ENCODE data around the gene NOC4L. TPM values are rescaled to one million over a fixed set of nuclear protein-coding genes. Genes with fewer than 3 reads are reported as not detected.
"Not testable (repeated sequence)": the region's sequence is repeated elsewhere in the genome, so short reads cannot be mapped to it uniquely, and the experiment has no call there.

NOC4L gene
- total RNA-seq, 1 experiment from 2014 or later = 11.9 TPM

DNA sequence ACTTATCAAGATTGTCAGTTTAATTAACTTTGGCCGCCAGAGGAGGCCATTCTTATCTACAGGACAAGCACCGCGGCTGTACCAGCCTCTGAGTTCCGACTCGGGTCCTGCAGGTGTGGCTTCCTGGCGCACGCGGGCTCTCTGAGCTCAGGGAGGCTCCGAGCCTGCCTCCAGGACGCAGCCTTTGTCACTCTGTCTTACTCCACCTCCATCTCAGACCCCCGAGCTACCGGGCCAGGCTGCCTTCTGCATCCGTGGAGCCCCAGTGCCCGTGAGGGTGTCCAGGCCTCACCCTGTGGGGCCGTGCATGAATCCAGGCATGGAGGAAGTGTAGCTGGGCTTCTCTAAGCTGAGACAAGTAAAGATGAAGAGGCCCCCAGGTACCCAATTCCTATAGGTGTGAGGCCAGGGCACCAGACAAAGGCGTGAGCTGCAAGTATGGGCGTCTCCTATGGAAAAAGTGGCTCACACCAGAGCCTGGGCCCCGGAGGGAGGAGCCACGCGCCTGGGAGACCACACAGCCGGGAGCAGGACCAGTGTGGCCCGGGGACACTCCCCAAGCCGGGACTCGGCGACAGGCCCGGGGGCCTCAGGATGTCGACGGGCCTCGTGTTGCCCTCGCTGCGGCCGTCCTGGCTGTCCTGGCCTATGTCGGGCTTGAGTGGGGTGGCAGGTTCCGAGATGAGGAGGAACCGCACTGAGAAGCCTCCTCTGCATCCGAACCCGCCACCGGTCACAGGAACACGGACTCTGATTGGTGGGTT, 42.8 kb downstream of the NOC4L start:
- Histone ChIP-seq H3K36me3 (no peaks in the 10 kb centered on the region), H3K4me3 (no peak overlapping the region), H3K9me3 (replicated peaks) (no peaks in the 10 kb centered on the region), H3K27me3 (replicated peaks) (peaks cover 27% of the 10 kb centered on the region), H3K27ac (no peak overlapping the region), H3K4me1 (replicated peaks) (peaks cover 11% of the 10 kb centered on the region)
- no peak for DNase-seq (ENCODE audit: low read depth in 1 of 2, low spot score in 2 of 2)

DNA sequence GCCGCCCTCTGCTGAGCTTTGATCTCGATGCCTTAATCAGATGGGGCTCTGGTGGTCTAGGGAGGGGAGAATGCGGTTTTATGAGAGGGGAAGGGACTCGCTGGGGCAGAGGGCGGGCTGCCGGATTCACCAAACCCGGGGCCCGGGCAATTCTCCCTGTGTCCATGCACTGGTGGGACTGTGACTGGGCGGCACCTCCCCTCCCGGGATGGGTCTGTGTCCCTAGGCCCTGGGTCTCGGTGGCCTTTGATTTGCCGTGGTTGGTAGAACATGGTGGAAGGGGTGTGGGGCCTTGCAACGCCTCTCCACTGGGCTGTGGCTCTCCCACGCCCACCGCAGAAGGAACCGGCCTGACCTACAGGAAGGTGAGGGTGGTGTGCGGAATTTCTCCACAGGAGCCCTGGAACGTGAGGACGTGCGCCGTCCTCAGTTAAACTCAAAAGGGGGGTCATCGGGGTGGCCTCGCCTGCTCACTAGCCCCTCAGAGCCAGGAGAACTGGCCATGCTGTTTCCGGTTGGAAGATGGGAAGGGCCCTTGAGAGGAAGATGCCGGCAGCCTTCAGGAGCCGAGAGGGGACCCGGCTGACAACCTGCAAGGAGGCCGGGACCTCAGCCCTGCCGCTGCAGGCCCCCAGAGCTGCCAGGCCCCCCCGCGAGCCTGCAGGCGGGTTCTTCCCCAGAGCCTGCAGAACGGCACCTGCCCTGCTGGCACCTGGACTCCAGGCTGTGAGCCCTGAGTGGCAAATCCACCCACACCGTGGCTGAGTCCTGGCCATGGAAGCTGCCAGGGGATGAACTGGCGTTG, 43.6 kb downstream of the NOC4L start:
- Histone ChIP-seq H3K4me3 (no peak overlapping the region), H3K9me3 (replicated peaks) (no peaks in the 10 kb centered on the region), H3K27me3 (replicated peaks) (peaks cover 27% of the 10 kb centered on the region), H3K4me1 (replicated peaks) (peaks cover 11% of the 10 kb centered on the region), H3K27ac (no peak overlapping the region), H3K36me3 (no peaks in the 10 kb centered on the region)
- no peak for DNase-seq (ENCODE audit: low read depth in 1 of 2, low spot score in 2 of 2)

DNA sequence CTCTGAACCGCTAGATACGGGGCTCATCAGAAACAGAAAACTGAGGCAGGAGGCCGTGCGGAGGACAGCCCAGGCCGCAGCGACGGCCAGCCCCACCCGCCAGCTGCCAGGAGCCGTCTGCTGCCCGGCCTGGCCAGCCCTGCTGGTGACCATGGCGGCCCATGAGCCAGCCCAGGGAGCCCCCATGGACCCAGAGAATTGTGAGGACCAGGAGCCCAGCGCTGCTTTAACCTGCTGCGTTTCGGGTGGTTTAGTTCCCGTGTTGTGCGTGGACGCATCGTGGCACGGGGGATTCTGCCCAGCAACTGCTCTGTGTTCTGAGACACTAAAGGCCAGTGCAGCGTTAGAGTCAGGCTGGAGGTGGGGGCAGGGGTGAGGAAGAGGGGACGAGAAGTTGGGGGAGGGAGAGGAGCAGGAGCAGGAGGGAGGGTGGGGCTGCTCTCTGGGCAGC, 44.2 kb downstream of the NOC4L start:
- Histone ChIP-seq H3K4me1 (replicated peaks) (peaks cover 11% of the 10 kb centered on the region), H3K9me3 (replicated peaks) (no peaks in the 10 kb centered on the region), H3K4me3 (no peak overlapping the region), H3K36me3 (no peaks in the 10 kb centered on the region), H3K27ac (no peak overlapping the region), H3K27me3 (replicated peaks) (peaks cover 25% of the 10 kb centered on the region)
- no peak for DNase-seq (ENCODE audit: low read depth in 1 of 2, low spot score in 2 of 2)

DNA sequence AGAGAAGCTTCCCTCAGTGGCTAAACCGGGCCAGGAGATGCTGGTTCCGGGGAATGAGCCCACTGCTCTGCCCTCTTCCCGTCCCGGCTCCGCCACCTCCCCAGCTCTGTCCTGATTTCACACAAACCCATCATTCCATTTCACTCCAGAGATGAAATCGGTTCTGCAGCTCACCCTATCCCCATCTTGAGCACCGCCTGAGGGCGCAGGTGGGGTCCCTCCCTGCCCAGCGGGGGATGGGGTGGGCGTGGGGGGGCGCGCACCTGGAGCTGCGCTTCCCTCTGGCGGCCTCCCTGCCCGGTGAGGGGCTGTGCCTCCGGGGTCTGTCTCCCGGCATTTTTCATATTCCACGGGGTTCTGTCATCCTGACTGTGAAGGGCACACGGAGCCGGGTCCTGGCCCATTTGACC, 44.7 kb downstream of the NOC4L start:
- H3K27ac ChIP-seq = no peak overlapping the region

DNA sequence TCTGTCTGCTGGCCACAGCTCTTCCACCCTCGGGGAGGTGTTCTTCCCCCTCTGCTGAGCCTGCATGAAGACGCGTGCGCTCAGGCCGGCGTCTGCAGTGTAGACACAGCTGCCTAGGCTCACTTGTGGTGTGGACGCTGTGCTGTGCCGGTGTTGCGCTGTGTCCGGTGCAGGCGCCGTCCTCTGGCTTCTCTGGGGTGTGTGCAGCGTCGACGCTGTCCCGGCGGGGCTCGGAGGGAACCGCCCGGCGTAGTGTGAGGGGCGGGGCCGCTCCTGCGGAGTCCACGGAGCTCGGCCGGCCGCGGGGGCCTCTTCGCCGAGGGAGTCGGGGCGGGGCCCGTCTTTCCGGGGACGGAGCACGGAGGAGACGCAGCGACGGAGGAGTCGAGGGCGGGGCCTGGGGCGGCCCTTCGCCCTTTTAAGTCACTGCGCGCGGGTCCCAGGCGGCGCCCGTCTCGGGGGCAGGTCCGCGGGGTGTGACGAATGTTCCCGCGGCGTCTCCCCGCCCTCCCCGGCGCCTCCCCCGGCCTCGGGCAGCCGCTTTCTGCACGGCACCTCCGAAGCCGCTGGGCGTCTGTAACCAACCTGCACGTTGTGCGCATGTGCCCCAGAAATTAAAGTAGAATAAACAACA, 45.2 kb downstream of the NOC4L start:
- peak; percentile 81 to 87 for DNase-seq (ENCODE audit: low read depth in 1 of 2, low spot score in 2 of 2)
- H3K27ac ChIP-seq = no peak overlapping the region
- H3K27me3 ChIP-seq (replicated peaks) = peaks cover 20% of the 10 kb centered on the region
- peaks cover 5% of the 10 kb centered on the region for H3K9me3 ChIP-seq (replicated peaks)
- H3K36me3 ChIP-seq = no peaks in the 10 kb centered on the region
- peaks cover 11% of the 10 kb centered on the region for H3K4me1 ChIP-seq (replicated peaks)
- H3K4me3 ChIP-seq = peak overlapping the region; percentile 31

More for the DNA sequence above, 44.7 kb downstream of the NOC4L start:
- H3K9me3 ChIP-seq (replicated peaks) = peaks cover 2% of the 10 kb centered on the region
- peaks cover 24% of the 10 kb centered on the region for H3K27me3 ChIP-seq (replicated peaks)
- peaks cover 11% of the 10 kb centered on the region for H3K4me1 ChIP-seq (replicated peaks)
- DNase-seq (ENCODE audit: low read depth in 1 of 2, low spot score in 2 of 2) = no peak
- H3K36me3 ChIP-seq = no peaks in the 10 kb centered on the region
- peak overlapping the region; percentile 31 for H3K4me3 ChIP-seq

DNA sequence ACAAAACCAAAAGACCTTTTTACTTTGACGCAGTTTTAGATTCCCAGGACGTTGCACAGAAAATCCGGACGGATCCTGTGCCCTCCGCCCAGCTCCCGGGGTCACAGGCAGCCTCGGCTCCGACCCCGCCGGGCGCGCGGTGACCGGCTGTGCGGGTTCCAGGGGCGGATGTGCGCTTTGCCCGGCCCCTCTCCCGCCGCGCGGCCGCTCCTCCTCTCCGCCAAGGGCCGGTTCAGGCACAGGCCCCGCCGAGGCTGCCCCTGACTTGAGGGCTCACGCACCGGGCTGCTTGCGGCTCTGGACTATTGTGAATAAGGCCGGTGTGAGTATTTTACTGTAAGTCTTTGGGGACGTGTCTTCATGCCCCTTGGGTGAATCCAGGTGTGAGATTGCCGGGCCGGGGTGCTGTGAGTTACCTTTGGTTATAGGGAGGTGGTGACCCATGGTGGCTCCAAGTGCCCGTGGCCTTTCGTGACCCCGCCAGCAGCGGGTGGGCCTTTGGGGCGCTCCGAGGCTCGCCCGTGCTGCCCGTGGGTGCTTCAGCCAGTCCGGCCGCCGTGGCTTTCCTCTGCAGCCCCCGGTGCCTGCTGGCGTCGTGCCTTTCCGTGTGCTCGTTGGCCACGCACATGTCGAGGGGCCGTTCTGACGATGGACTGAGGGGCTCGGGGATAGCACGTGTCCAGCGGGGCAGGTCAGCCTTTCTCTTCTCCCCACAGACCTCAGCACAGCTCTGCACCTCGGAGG, 45.9 kb downstream of the NOC4L start:
- no peak for DNase-seq (ENCODE audit: low read depth in 1 of 2, low spot score in 2 of 2)
- H3K36me3 ChIP-seq = no peaks in the 10 kb centered on the region
- H3K4me1 ChIP-seq (replicated peaks) = peaks cover 11% of the 10 kb centered on the region
- H3K27me3 ChIP-seq (replicated peaks) = peaks cover 16% of the 10 kb centered on the region
- peaks cover 5% of the 10 kb centered on the region for H3K9me3 ChIP-seq (replicated peaks)
- H3K4me3 ChIP-seq = peak overlapping the region; percentile 31
- no peak overlapping the region for H3K27ac ChIP-seq

DNA sequence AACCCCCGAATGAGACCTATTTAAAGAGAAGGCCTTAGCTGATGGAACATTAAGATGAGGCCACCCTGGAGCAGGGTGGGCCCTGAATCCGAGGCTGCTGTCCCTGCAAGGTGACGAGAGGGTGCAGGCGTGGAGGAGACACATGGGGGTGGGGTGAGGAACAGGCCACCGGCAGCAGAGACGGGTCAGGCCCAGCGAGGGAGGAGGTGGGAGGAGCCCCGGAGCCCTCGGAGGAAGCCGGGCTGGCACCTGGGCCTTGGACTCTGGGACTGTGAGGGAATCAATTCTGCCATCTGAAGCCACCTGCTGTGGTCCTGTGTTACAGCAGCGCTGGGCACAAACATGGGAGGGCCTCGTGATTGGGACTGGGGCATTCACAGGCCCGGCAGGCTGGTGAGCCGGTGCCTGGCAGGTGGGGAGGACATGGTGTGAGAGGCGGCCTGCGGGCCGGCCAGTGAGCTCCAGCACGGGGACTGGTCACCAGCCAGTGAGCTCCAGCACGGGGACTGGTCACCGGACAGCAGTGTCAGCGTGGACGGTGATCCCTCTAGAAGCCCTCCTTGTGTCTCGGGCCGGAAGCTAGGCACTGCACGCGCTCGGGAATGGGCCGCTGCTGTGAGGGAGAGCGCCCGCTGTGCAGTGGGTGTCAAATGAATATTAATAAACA, 46.7 kb downstream of the NOC4L start:
- no peak overlapping the region for H3K4me3 ChIP-seq
- H3K27me3 ChIP-seq (replicated peaks) = peaks cover 10% of the 10 kb centered on the region
- no peak overlapping the region for H3K27ac ChIP-seq

DNA sequence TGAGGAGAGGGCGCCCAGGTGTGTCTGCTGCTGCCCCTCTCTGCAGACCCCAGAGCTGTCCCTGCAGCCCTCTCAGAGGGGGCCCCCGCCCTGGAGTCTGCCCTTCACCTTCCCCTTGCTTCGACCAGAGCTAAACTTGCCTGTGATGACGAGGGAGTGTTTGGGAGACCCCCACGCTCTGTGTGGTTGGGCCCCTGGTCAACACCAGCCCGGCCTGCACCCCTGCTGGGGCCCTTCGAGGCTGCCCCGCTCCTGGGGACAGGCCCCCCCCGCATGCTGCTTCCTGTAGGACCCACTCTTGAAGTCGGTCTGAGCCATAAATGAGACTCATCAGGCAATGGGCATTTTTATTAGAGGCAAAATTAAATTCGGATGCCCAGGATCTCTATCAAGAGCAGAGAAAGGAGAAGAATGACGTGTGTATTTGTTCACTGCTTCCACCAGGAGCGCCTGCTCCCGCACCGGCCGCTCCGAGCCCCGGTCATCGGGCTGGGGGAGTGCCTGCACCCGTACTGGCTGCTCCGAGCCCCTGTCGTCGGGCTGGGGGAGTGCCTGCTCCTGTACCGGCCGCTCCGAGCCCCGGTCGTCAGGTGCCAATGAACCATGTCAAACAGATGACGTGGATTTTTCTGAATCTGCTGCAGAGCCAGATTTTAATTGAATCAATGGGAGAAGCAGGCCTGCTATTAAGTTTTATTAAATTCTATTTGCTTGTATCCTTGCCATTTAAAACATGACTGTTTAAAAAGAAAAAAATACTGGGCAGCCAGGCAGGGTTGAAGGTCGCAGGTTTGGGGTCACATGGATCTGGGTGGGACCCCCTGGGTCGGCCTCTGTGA, 47.7 kb downstream of the NOC4L start:
- no peaks in the 10 kb centered on the region for H3K36me3 ChIP-seq
- H3K27me3 ChIP-seq (replicated peaks) = peaks cover 11% of the 10 kb centered on the region

More for the DNA sequence above, 46.7 kb downstream of the NOC4L start:
- H3K9me3 ChIP-seq (replicated peaks) = peaks cover 5% of the 10 kb centered on the region
- no peak for DNase-seq (ENCODE audit: low read depth in 1 of 2, low spot score in 2 of 2)
- peaks cover 11% of the 10 kb centered on the region for H3K4me1 ChIP-seq (replicated peaks)
- H3K36me3 ChIP-seq = no peaks in the 10 kb centered on the region

DNA sequence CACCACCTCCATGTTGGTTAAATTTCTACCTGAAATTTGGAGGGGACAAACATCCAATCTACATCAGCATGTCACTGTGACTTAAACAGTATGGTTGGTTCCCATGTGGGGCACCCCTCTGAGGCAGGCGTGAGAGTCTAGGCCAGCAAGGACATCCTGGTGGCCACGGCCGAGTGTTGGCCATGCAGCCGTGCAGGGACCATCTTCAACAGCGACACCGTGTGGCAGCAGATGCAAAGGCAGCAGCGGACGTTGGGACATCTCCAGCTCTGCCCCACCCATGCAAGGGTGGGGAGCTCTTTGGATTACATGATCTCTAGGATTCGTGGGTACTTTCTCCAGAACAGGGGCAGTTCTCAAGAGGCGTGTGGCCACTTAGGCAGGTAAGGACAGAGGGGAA, 49.8 kb downstream of the NOC4L start:
- Histone ChIP-seq H3K27me3 (replicated peaks) (peaks cover 25% of the 10 kb centered on the region), H3K36me3 (no peaks in the 10 kb centered on the region), H3K4me1 (replicated peaks) (peaks cover 11% of the 10 kb centered on the region), H3K4me3 (no peak overlapping the region), H3K27ac (no peak overlapping the region), H3K9me3 (replicated peaks) (peaks cover 5% of the 10 kb centered on the region)
- no peak for DNase-seq (ENCODE audit: low read depth in 1 of 2, low spot score in 2 of 2)

More for the DNA sequence above, 47.7 kb downstream of the NOC4L start:
- no peak overlapping the region for H3K27ac ChIP-seq
- H3K4me3 ChIP-seq = no peak overlapping the region
- DNase-seq (ENCODE audit: low read depth in 1 of 2, low spot score in 2 of 2) = no peak
- H3K4me1 ChIP-seq (replicated peaks) = peaks cover 11% of the 10 kb centered on the region
- peaks cover 5% of the 10 kb centered on the region for H3K9me3 ChIP-seq (replicated peaks)

DNA sequence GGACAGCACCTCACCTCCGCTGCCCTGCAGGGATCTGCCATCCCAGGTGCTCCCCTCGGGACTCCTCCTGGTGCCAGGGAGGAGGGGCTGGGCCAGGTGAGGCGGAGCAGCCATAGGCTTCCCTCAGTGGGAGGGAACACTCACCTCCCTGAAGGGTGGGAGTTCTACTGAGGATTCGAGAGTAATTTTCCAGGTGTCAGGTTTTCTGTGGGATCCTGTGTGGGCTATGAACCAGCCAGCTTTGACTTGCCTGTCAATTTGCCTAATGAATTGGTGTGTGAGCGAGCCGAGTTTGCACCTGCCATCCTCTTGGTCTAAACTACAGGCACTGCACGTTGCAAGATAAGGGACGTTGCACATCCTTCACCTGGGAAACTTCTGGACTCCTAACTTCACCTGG, 50.3 kb downstream of the NOC4L start:
- peaks cover 27% of the 10 kb centered on the region for H3K27me3 ChIP-seq (replicated peaks)
- DNase-seq (ENCODE audit: low read depth in 1 of 2, low spot score in 2 of 2) = no peak
- peaks cover 6% of the 10 kb centered on the region for H3K4me1 ChIP-seq (replicated peaks)
- peaks cover 5% of the 10 kb centered on the region for H3K9me3 ChIP-seq (replicated peaks)
- no peaks in the 10 kb centered on the region for H3K36me3 ChIP-seq
- no peak overlapping the region for H3K27ac ChIP-seq
- H3K4me3 ChIP-seq = no peak overlapping the region

DNA sequence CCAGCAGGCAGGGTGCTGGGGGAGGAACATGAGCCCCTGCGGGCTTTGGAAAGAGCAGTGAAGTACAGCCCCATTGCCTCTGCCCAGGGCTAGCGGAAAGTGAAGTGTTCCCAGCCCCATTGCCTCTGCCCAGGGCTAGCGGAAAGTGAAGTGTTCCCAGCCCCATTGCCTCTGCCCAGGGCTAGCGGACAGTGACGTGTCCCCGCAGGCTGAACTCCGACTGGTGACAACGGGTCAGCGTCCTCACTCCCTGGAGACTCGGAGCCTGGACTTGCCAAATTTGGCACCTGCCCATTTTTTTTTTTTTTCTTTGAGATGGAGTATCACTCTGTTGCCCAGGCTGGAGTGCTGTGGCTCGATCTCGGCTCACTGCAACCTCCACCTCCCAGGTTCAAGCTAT, 51.0 kb downstream of the NOC4L start:
- not testable (repeated sequence) for H3K4me3 ChIP-seq; H3K36me3 ChIP-seq; DNase-seq (ENCODE audit: low read depth in 1 of 2, low spot score in 2 of 2); H3K9me3 ChIP-seq (replicated peaks); H3K27ac ChIP-seq; H3K4me1 ChIP-seq (replicated peaks)
- H3K27me3 ChIP-seq (replicated peaks) = peaks cover 34% of the 10 kb centered on the region

Data from SJSA1 (cell line).